Glomerular endothelial cell (primary cell): Measurements from ENCODE around the gene TREML1. TPM values are rescaled to one million over a fixed set of nuclear protein-coding genes. Genes with fewer than 3 reads are reported as not detected.
"Not testable (repeated sequence)": the region's sequence is repeated elsewhere in the genome, so short reads cannot be mapped to it uniquely, and the experiment has no call there.

Source experiments
- DNase-seq: peaks from one replicate; pipeline ENCODE4 v3.0.0-alpha.2; 2011; ENCODE audit warnings: low read depth, low spot score; ENCODE audit errors: extremely low read depth
- total RNA-seq: library from RNA; depleted of rRNA; stranded (reverse); fragments of >200 nt; gene quantifications from 2 replicates; pipeline ENCODE4 v1.2.3, GENCODE V29; 2015

TREML1 gene
- total RNA-seq, 1 donor from 2014 or later = not detected

DNA sequence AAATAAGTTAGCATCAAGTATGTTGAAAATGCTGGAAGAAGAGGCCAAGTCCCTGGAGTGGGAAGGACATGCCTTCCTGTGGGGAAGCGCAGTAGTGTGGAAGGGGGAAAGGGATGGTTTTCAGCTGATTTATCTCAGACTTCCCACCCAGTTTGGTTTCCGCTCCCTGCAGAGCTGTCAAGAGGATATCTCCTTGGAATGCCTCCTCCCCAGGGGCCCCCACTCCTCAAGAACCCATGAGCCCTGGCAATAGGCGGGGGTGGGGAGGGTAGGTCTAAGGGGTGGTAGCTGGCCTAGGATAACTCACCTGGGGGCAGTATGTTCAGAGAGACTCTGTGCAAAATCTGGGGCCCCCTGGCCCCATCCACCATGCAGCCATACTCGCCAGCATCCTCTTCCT is 696 bp downstream of the TREML1 start:
- no peak for DNase-seq

DNA sequence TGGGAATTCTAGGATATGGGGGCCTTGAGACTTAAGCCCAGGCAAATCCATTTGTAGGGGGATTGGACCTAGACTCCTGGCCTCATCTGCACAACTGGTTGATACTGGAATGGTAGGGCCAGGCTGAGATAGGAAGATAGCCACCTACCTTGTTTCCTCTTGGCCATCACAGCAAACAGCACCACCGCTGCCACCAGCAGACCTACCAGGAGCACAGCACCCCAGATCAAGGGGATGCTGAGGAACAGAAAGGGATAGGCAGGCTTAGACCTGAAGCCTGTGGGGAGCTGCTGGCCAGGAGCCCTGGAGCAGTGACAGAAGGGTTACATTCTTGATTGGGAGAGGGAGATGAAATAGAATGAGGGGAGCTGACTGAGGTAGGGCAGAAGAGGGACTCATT is 3.5 kb downstream of the TREML1 start:
- no peak for DNase-seq

DNA sequence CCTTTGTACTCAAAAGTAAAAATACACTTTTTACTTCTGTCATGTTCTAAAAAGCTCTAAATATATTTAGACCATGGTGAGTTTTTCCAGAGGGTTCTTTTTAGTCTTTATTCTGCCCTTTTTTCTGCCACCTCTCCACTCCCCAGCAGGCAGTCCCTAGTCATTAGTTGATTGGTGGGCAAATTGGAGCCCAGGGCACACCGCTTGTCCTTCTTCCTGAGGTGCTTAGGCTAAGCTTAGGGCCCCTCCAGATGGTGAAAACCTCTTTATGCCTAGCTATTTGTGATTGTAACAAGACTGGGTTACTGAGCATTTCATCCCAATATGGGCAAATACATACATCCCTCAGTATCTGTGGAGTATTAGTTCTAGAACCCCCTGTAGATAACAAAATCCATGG is 6.2 kb downstream of the TREML1 start:
- DNase-seq = no peak

DNA sequence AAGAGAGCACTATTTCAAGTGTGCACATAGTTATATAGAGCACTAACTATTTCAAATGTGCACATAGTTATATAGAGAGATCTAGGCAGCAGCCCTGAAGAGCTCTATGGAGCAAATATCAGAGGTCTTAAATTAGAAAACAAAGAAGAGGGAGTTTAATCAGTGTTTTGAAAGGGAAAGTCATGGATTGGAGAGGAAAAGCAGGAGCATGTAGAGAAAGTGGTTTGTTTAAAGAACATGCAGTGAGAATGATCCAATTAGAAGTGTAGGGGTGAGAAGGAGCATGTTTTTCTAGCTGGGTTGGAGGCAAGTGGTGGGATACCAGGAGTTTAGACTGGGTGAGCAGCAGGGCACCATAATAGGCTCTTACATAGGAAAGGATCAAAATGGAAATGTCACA is 17.2 kb downstream of the TREML1 start:
- no peak for DNase-seq

DNA sequence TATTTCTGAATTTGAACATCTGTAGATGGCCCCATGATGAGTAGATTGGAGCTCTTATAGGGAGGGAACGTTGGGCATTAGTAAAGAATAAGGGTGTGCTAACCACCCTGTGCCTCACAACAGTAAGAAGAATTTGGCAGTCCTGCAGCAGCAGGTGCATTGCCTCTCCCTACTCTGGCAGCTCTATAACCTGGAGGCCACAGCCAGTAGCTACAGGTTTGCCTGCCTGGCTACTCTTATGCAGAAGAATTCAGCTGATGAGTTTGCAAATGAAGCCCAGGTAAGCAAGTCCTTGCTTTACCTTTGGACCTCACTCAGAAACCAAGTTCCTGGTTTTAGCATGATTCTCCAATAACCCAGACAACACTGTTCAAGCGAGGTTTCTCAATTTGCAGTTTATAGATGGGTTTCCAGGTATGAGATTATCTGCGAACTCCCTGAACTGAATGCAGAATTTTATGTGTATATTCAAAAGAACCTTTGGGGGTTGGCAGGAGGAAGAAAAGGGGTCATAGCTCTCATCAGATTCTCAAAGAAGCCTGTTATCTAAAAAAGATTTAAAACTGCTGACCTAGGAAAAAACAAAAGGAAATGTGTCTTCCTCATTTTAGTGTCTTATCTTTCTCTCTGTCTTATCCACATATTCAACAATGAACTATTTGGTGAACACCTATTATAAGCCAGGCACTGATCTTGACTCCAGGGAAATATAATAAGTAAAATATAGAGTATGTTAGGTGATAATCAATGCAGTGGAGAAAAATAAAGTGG is 18.9 kb downstream of the TREML1 start:
- DNase-seq = no peak

DNA sequence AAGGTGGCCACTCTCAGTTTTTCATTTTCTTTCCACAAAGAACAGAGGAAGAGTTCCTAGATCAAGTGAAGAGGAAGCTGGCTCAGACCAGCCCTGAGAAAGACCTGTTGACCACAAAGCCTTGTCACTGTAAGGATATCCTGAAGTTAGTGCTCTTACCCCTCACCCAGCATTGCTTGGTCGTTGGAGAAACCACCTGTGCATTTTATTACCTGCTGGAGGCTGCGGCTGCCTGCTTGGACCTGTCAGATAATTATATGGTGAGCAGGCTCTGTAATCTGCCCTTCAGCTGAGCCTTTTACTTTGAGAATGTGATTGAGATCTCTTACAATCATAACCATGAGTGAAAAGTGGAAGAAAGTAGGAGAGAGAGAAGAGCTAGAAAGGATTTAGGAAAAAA is 21.9 kb downstream of the TREML1 start:
- no peak for DNase-seq

DNA sequence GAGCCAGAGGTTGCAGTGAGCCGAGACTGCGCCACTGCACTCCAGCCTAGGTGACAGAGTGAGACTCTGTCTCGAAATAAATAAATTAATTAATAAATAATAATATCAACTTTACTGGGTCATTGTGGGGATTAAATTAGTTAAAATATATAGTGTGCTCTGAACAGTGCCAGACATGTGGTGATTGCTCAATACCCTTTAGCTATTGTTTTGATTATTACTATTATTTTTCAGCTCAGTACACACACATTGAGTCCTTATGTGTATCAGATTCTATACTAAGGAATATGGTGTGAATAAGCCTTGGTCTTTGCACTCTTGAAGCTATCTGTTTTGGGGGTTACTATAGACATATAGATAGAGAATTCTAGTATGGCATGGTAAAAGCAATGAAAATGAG is 28.9 kb downstream of the TREML1 start:
- no peak for DNase-seq

DNA sequence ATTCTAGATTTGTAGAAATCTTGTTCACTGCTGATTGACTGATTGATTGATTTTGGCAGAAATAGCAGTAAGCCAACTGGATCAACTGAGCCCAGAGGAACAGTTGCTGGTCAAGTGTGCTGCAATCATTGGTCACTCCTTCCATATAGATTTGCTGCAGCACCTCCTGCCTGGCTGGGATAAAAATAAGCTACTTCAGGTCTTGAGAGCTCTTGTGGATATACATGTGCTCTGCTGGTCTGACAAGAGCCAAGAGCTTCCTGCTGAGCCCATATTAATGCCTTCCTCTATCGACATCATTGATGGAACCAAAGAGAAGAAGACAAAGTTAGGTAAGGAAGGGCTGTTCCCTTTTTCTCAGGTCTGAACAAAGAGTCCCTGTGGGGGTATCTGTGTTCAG is 31.2 kb downstream of the TREML1 start:
- no peak for DNase-seq

DNA sequence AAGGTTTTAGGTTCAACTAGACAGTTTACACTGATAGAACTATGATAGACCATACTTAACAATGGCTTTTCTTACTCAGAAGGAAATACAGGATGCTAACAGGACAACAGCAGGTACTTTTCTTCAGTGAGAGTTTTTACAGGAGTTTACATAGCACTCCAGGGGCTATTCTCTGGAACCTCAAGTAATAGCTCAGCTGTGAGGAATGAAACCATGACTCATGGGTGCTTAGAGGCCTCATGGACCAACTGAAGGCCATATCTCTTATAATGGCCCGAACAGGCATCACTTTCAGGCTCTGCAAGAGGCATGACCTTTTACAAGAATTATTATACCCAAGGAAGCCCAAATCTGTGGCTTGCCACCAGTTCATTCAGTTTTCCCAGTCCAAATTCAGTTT is 31.8 kb downstream of the TREML1 start:
- DNase-seq = no peak

DNA sequence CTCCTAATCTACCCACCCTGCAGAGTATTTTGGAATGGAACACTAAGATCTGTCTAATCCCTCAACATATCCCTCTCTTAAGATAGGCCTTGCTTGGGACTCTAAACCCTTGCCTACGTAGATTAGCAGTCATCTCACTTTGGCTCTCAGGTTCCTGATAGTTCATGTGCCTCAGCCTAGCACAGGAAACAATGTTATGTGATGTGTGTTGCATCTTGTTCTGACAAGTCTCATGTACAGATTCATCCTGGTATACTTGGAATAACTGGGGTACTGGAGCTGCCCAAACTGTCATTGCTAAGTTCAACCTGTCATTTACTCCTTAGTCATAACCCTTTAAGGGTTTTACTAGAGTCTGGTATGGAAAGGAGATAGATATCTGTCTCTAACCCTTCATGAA is 34.1 kb downstream of the TREML1 start:
- DNase-seq = no peak

DNA sequence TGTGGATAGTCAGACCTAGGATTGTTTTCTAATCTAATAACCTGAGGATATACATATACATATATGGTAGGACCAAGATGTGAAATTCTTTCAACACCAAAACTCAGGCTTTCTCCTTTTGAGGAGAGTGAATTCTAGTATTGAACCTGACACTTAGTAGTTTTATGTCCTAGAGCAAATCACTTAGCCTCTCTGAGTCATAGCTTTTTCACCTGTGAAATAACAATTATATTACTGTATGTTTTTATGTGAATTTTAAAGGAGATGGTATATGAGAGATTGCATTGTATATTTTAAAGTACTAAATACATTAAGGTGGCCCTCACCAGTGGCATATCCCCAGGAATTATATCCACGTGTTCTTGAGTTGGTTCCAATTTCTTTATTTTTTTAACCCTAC is 34.6 kb downstream of the TREML1 start:
- DNase-seq = no peak

DNA sequence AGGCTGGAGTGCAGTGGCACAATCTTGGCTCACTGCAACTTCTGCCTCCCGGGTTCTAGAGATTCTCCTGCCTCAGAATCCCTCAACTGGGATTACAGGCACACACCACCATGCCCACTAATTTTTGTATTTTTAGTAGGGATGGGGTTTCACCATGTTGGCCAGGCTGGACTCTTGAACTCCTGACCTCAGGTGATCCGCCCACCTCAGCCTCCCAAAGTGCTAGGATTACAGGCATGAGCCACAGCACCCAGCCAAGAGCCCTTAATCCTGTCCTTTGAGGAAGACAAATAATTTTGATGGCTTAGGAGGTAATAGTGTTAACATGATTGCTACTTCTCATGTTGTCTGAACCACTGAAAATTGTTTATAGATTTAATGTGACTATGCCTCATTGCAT is 39.1 kb downstream of the TREML1 start:
- not testable (repeated sequence) for DNase-seq

DNA sequence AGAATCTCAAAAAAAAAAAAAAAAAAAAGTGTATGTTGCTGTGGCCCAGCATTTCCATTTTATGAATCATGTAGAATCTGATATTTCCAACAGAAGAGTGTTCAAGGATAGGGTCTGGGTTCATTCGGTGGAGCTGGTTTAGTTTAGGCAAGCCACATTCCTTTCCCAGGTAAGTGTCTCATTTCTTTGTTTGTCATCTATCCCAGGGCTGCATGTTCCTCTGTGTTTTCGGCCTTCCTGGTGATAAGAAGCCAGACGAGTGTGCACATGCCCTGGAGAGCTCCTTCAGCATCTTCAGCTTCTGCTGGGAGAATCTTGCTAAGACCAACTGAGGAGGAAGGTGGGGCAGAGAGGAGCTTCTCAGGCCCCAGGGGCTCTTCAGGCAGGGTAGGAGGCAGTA is 43.1 kb downstream of the TREML1 start:
- no peak for DNase-seq

DNA sequence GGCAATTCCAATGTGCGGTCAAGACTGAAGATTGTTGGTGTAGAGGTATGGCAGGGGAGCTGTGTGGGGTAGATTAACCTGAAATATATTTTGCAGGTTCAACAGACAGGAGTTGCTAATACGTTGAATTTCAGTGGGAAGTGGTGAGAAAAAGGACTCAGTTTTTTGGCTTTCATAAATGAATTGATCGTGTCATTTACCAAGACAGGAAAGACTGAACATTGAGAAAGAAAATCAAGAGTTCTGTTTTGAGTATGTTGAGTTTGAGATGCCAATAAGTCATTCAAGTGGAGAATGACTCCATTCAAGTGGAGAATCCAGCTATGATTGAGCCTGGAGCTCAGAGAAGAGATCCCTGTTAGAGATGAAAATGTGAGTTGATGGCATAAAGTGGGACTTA is 50.3 kb downstream of the TREML1 start:
- DNase-seq = no peak

DNA sequence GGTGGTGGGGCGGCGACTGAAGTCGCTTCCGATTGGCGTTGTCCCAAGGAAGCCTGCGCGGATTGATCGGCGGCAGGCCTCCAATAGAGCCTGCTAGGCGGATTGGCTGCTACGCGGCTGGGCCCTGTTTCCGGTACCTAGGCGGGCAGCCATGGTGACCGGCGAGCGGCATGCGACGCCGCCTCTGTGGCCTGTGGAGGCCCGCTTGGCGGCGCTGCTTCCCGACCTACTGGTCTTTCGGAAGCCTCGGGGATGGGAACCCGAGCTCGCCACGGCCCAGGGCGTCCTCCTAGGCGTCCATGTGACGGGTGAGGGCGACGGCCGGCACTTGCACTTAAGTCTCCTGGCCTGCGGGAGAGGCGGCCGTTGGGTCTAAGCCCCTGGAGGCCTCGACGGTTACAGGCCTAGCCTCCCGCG is 53.3 kb downstream of the TREML1 start:
- no peak for DNase-seq

Other genes starting within 250 kb of the TREML1 start
- gene UNC5CL, start 115.1 kb downstream of the TREML1 start, total RNA-seq = 0.10 TPM in 1 of 2 replicates, not detected in the other
- not detected in 2 replicates for gene TSPO2, start 111.9 kb downstream of the TREML1 start, total RNA-seq
- gene APOBEC2, start 101.1 kb downstream of the TREML1 start, total RNA-seq = not detected in 2 replicates
- gene OARD1, start 82.0 kb downstream of the TREML1 start, total RNA-seq = 7.8 and 15.2 TPM in 2 replicates
- 15.1 and 28.2 TPM in 2 replicates for gene NFYA, start 81.4 kb downstream of the TREML1 start, total RNA-seq
- not detected in 2 replicates for gene TREM2, start 8.8 kb upstream of the TREML1 start, total RNA-seq
- gene TREML2, start 46.8 kb upstream of the TREML1 start, total RNA-seq = not detected in 2 replicates
- gene TREML4, start 74.0 kb upstream of the TREML1 start, total RNA-seq = not detected in 2 replicates
- gene TREM1, start 132.3 kb upstream of the TREML1 start, total RNA-seq = not detected in 2 replicates
- not detected in 2 replicates for gene NCR2, start 181.3 kb upstream of the TREML1 start, total RNA-seq